Activated naive CD8-positive, alpha-beta T cell treated with anti-CD3 and anti-CD28 coated beads for 36 hours (primary cell): ENCODE data around the gene AMER1. TPM values are rescaled to one million over a fixed set of nuclear protein-coding genes. Genes with fewer than 3 reads are reported as not detected.

ENCODE experiments used
- DNase-seq: peaks from one replicate; pipeline ENCODE4 v3.0.0; 2021
- H3K27ac Mint-ChIP-seq: one replicate; pipeline ENCODE4 v1.8.0; 2022; ENCODE audit warnings: mild to moderate bottlenecking, moderate library complexity, mixed read lengths
- H3K27me3 Mint-ChIP-seq: one replicate; pipeline ENCODE4 v1.8.0; 2022; ENCODE audit warnings: mild to moderate bottlenecking, mixed read lengths
- H3K36me3 Mint-ChIP-seq: one replicate; pipeline ENCODE4 v1.8.0; 2021; ENCODE audit warnings: mild to moderate bottlenecking, mixed read lengths
- H3K4me1 Mint-ChIP-seq: one replicate; pipeline ENCODE4 v1.8.0; 2021; ENCODE audit warnings: mixed read lengths
- H3K4me3 Mint-ChIP-seq: one replicate; pipeline ENCODE4 v1.8.0; 2022; ENCODE audit warnings: mild to moderate bottlenecking, moderate library complexity, mixed read lengths
- H3K9me3 Mint-ChIP-seq: one replicate; pipeline ENCODE4 v1.8.0; 2022; ENCODE audit warnings: mixed read lengths
- total RNA-seq, 2 experiments: library from RNA; stranded (reverse); gene quantifications; one replicate each; pipeline ENCODE4 v1.2.3, GENCODE V29; 2021

Gene AMER1
- total RNA-seq, 2 experiments from 2014 or later = 4.3 to 4.4 TPM

DNA sequence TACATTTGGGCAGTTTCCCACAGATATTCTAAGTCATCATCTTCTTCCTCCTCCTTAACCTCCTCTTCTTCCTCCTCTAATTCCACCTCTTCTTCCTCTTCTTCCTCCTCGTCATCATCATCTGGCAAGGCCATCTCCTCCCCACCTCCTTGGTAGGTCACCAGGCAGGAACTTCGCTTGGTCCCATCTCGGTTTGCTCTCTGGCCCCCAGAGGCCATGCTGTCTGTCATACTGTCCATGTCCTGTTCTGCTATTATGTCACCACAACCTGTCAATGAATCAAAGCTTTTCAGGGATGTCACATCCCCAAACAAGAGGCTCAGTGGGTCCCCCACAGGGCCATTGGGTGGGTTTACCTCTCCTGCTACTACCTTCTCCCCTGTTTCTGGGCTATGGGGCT lies 13.5 kb downstream of the AMER1 start:
- Mint-ChIP-seq H3K27me3 (no peaks in the 10 kb centered on the region), H3K36me3 (peaks cover 10% of the 10 kb centered on the region), H3K4me3 (no peak overlapping the region), H3K4me1 (no peaks in the 10 kb centered on the region), H3K9me3 (no peaks in the 10 kb centered on the region), H3K27ac (no peak overlapping the region)
- no peak for DNase-seq

DNA sequence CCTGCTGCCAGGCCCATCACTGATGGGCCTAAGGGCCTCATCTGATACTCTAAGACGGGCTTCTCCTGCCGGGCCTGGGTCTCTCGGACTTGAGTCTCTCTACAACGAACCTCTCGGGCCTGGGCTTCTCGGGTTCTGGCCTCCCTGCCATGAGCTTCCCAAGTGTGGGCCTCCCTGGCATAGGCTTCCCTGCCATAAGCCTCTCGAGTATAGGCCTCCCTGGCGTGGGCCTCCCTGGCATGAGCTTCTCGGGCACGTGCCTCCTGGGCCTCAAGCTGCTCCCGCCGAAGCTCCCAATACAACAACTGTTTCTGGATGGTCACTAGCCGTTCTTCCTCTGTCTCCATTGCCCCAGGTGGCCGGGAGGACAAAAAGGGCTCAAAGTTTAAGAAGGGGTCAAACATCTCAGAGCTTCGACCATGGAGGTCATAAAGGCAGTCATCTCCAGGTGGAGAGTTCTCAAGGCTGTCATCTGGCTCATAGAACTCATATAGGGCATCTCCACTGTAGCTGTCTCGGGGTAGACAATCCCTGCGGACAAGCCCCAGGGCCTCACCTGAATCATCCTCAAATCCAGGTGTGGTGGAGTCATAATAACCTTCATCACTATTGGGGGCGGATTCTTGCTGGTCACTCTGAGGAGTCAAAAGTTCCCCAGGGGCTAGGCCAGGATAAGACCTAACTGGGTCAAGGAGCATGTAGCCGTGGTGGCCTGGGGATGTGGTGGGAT lies 14.1 kb downstream of the AMER1 start:
- no peak overlapping the region for H3K27ac Mint-ChIP-seq
- no peak for DNase-seq
- H3K27me3 Mint-ChIP-seq = no peaks in the 10 kb centered on the region
- H3K4me3 Mint-ChIP-seq = no peak overlapping the region
- peaks cover 10% of the 10 kb centered on the region for H3K36me3 Mint-ChIP-seq
- H3K4me1 Mint-ChIP-seq = no peaks in the 10 kb centered on the region
- H3K9me3 Mint-ChIP-seq = no peaks in the 10 kb centered on the region

DNA sequence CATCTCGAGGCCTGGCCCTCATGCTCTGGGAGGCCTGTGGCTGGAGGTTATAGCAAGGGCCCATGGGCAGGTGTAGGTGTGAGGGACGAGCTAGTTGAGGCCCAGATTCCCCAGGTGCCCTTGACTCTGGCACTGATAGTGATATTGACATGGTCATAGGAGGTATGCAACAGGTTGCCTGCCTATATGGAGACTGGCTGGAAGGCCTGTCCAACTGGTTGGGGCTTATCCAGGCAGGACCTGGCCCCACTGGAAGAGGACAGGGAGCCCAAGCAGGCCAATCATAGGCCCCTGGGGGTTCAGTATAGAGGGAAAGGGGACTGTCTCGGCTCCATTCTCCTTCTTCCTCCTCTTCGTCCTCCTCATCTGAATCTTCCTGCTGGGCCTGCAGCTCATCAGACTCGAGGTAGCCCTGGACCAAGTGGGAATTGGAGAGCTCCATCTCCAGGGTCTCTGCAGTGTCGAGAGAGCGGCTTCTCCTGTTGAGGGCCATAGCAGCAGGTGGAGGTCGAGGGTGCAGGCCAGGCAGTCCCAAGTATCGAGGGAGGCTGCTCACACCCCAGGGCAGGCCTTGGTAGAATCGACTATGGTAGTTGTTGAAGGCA lies 15.3 kb downstream of the AMER1 start:
- no peaks in the 10 kb centered on the region for H3K4me1 Mint-ChIP-seq
- no peak for DNase-seq
- H3K36me3 Mint-ChIP-seq = peaks cover 12% of the 10 kb centered on the region
- H3K9me3 Mint-ChIP-seq = no peaks in the 10 kb centered on the region
- H3K27me3 Mint-ChIP-seq = no peaks in the 10 kb centered on the region
- no peak overlapping the region for H3K27ac Mint-ChIP-seq
- no peak overlapping the region for H3K4me3 Mint-ChIP-seq

DNA sequence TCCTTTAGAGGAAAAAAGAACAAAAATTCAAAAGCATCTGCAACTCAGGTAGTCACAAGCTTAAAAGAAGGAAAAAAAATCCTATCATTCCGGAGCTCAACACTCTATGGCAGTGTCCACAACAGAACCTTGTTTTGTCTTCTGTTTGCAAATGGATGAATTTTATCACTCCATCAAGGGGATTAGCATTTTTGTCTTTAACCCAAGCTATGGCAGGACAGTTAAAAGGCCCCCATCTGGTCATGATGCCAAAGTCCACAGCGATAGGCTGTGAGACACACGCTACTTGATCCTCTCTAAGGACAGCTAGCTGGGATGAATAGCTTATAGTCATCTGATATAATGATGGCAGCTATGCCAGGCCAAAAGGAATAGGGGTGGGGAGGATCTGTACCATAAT lies 16.6 kb downstream of the AMER1 start:
- DNase-seq = no peak
- Mint-ChIP-seq H3K36me3 (peaks cover 12% of the 10 kb centered on the region), H3K4me3 (no peak overlapping the region), H3K4me1 (no peaks in the 10 kb centered on the region), H3K9me3 (no peaks in the 10 kb centered on the region), H3K27ac (no peak overlapping the region), H3K27me3 (no peaks in the 10 kb centered on the region)

DNA sequence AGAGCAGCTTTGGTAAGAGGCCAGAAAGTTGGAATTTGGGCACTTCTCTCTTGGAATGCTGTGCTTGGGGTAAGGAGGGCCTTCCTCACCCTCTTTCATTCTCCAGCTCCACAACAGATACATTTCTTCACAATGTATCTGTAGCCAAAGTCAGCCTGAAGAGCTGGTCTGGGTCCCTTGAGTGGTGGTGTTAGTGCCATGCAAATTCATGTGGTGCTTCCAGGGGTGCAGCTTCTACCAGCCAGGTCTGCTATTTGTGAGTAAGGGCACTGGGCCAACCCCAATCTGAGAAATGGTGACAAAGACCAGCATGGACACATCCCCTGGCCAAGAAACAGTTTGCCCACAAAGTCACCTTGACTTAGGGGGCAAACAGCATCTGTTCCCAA lies 17.8 kb downstream of the AMER1 start:
- Mint-ChIP-seq H3K4me3 (no peak overlapping the region), H3K27me3 (no peaks in the 10 kb centered on the region)

DNA sequence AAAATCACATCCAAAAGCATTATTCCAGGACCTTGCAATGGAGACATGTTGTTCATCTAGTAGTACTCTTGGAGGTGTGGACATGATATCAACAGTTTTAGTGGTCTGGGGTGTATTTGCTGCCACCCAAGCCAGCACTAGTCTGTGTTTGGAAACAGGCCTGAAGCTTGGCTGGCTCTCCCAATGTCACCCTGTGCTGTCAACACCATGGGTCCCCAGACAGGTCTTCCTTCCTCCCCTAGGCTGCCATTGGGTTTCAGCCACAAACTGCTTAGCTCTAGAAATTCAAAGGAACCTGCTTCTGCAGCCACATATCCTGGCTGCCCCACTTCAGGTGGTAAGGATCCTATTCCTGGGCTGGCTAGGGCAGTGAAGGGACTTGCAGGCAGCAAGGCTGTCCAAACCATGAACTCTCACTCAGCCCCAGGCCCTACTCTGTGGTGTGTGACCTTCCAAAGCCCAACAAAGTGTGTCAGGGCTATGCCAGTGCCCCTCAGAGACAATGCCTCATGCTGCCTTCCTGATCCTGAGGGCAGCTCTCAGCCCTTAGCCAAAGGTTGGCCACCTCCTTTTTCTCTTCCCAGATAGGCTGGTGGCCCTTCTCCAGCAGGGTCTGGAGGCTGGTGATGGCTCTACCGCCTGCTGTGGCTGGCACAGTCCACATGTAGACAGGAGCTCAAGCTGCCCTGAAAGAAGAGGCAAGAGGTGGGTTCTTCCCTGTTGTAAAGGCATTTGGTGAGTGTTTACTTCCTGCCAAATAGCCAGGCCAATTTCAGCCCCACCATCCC lies 18.3 kb downstream of the AMER1 start:
- no peak overlapping the region for H3K4me3 Mint-ChIP-seq
- no peaks in the 10 kb centered on the region for H3K4me1 Mint-ChIP-seq
- H3K27ac Mint-ChIP-seq = no peak overlapping the region
- no peaks in the 10 kb centered on the region for H3K27me3 Mint-ChIP-seq
- no peaks in the 10 kb centered on the region for H3K9me3 Mint-ChIP-seq
- peaks cover 12% of the 10 kb centered on the region for H3K36me3 Mint-ChIP-seq
- DNase-seq = no peak

More for the DNA sequence above, 17.8 kb downstream of the AMER1 start:
- Mint-ChIP-seq H3K9me3 (no peaks in the 10 kb centered on the region), H3K36me3 (peaks cover 12% of the 10 kb centered on the region), H3K4me1 (no peaks in the 10 kb centered on the region), H3K27ac (no peak overlapping the region)
- no peak for DNase-seq

DNA sequence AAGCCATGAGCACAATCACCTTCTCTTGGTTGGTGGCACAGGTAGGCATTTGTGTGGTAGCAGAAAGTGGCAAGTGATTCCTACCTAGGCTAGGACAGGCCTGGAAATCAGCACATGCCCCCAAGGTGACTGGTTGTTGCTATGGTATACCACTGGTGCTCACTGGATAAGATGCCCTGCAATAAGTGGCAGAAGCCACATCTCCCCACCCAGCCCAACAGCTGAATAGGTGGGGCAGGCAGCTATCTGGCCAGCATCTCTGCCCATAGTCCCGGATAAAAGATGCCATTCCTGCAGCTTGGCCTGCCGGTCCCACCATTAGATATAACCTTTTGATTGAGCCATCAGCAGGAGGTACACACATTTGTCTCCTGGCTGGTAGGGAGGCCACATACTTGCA lies 21.1 kb downstream of the AMER1 start:
- Mint-ChIP-seq H3K27me3 (no peaks in the 10 kb centered on the region), H3K4me1 (no peaks in the 10 kb centered on the region), H3K9me3 (no peaks in the 10 kb centered on the region), H3K36me3 (peaks cover 2% of the 10 kb centered on the region), H3K4me3 (no peak overlapping the region), H3K27ac (no peak overlapping the region)
- DNase-seq = no peak

DNA sequence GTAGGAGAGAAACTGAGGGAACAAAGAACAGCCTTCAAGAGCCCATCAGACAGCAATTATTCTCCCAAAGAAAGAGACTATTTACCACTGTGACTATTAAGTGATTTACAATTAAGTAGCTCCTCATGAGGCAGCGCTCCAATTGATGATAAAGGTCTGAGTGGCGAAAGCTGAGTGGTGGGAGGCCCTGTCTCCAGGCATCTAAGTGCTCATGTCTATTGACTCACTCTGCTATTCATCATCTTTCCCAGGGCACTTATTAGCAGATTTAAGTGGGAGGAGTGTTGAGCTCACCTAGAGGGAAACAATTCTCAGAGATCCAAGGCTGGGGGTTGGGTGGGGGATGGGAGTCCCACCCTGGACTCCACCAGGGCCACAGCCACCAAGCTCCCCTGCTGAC lies 23.3 kb downstream of the AMER1 start:
- DNase-seq = no peak
- H3K36me3 Mint-ChIP-seq = peaks cover 2% of the 10 kb centered on the region
- no peaks in the 10 kb centered on the region for H3K4me1 Mint-ChIP-seq
- H3K27ac Mint-ChIP-seq = no peak overlapping the region
- no peak overlapping the region for H3K4me3 Mint-ChIP-seq
- no peaks in the 10 kb centered on the region for H3K9me3 Mint-ChIP-seq
- no peaks in the 10 kb centered on the region for H3K27me3 Mint-ChIP-seq

DNA sequence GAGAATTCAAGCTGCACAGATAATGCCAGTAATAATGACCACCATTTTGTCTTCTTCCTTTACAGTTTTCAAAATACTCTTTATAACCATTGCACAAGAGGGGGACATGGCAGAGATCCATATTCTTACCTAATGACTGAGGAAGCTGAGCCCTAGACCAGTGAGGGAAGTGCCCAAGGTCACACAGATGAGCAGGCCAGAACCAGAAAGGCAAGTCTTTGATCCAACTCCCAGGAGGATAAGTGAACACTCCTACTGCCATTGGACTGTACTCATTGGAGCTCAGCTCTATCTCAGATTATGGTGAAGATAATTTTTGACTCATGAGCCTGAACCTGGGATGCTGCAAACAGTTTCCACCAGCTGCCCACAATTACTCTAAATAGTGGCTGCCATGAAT lies 28.6 kb downstream of the AMER1 start:
- DNase-seq = no peak
- no peaks in the 10 kb centered on the region for H3K27me3 Mint-ChIP-seq
- no peaks in the 10 kb centered on the region for H3K9me3 Mint-ChIP-seq
- H3K36me3 Mint-ChIP-seq = no peaks in the 10 kb centered on the region
- H3K4me1 Mint-ChIP-seq = no peaks in the 10 kb centered on the region
- no peak overlapping the region for H3K4me3 Mint-ChIP-seq
- H3K27ac Mint-ChIP-seq = no peak overlapping the region

DNA sequence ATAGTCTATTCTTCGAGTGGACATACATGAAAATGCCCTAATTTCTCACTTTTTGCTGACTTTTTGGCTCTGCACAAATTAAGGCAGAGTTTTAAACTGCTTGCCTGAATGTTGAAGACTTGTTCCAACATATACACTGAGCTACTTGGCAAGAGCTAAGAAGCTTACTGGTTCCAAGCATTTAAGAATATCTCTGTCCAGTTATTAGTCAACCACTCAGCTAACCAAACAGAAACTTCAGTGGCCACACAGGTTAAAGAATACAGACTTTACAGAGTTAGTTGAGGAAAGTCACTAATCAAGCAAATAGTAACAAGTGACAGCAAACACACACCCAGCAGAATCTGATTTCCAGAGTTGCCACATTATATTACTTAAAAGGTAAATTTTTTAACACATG lies 35.5 kb downstream of the AMER1 start:
- H3K36me3 Mint-ChIP-seq = no peaks in the 10 kb centered on the region
- H3K27me3 Mint-ChIP-seq = no peaks in the 10 kb centered on the region
- no peaks in the 10 kb centered on the region for H3K4me1 Mint-ChIP-seq
- H3K4me3 Mint-ChIP-seq = no peak overlapping the region
- no peak overlapping the region for H3K27ac Mint-ChIP-seq
- DNase-seq = no peak
- H3K9me3 Mint-ChIP-seq = no peaks in the 10 kb centered on the region

DNA sequence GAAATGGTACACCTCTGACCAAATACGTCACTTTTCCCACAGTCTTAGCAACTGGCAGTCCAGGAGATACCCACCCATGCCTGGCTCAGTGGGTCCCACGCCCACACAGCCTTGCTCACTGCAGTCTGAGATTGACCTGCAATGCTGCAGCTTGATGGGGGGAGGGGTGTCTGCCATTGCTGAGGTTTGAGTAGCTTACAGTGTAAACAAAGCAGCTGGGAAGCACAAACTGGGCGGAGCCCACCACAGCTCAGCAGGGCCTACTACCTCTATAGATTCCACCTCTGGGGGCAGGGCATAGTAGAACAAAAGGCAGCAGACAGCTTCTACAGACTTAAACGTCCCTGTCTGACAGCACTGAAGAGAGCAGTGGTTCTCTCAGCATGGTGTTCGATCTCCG lies 52.7 kb downstream of the AMER1 start:
- H3K4me1 Mint-ChIP-seq = no peaks in the 10 kb centered on the region
- H3K4me3 Mint-ChIP-seq = no peak overlapping the region
- H3K27me3 Mint-ChIP-seq = no peaks in the 10 kb centered on the region
- no peak for DNase-seq
- H3K9me3 Mint-ChIP-seq = peaks cover 15% of the 10 kb centered on the region
- peaks cover 3% of the 10 kb centered on the region for H3K36me3 Mint-ChIP-seq
- H3K27ac Mint-ChIP-seq = no peak overlapping the region

DNA sequence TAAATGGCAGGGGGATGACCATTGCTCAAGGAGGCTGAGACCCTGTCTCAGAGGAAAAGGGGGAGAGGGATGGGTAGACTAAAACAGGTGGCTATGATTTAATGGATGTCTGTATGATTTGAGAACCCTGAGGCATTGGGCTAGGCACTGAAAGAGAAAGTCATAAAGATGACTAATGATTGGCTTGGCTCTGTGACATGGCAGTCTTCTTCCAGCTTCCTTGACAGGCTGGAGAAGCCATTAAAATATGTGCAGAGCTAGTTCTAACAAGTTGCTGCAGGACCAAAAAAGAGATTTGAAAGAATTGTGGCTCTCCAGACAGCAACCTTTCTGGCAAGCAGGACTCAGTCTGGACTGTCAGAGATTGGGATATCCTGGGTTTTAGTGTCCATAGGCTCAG lies 53.6 kb downstream of the AMER1 start:
- peaks cover 3% of the 10 kb centered on the region for H3K36me3 Mint-ChIP-seq
- no peaks in the 10 kb centered on the region for H3K4me1 Mint-ChIP-seq
- DNase-seq = no peak
- H3K27ac Mint-ChIP-seq = no peak overlapping the region
- no peaks in the 10 kb centered on the region for H3K27me3 Mint-ChIP-seq
- H3K4me3 Mint-ChIP-seq = no peak overlapping the region
- H3K9me3 Mint-ChIP-seq = peaks cover 15% of the 10 kb centered on the region

DNA sequence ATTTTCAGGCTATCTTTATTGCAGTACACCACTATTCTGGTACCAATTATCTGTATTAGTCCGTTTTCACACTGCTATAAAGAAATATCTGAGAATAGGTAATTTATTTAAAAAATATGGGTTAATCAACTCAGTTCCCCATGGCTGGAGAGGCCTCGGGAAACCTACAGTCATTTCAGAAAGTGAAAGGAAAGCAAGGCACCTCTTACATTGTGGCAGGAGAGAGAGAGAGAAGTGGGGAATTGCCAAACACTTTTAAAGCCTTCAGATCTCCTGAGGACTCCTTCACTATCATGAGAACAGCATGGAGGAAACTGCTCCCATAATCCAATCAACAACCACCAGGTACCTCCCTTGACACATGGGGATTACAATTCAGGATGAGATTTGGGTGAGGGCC lies 54.7 kb downstream of the AMER1 start:
- no peak for DNase-seq
- H3K27ac Mint-ChIP-seq = no peak overlapping the region
- no peaks in the 10 kb centered on the region for H3K27me3 Mint-ChIP-seq
- H3K9me3 Mint-ChIP-seq = peaks cover 12% of the 10 kb centered on the region
- H3K36me3 Mint-ChIP-seq = peaks cover 3% of the 10 kb centered on the region
- no peak overlapping the region for H3K4me3 Mint-ChIP-seq
- H3K4me1 Mint-ChIP-seq = no peaks in the 10 kb centered on the region
